GM21381 (cell line): ENCODE results near the gene LPAR1.
"Not testable (repeated sequence)": the region's sequence is repeated elsewhere in the genome, so short reads cannot be mapped to it uniquely, and the experiment has no call there.

Source experiments
- ATAC-seq: cut with Tn5 transposase; IDR thresholded peaks from one replicate; pipeline ENCODE4 v1.9.1; 2021; ENCODE audit warnings: mild to moderate bottlenecking, moderate library complexity; ENCODE audit not compliant: unreplicated experiment

Gene LPAR1

GRCh38 chr9:110830495-110830894 lies 207.8 kb downstream of the LPAR1 start:
- no peak for ATAC-seq

GRCh38 chr9:110828264-110828663 lies 210.0 kb downstream of the LPAR1 start:
- no peak for ATAC-seq

- not testable (repeated sequence) for ATAC-seq
Observed at GRCh38 chr9:110826400-110826799, 211.9 kb downstream of the LPAR1 start.

- no peak for ATAC-seq
Observed at GRCh38 chr9:110825950-110826349, 212.3 kb downstream of the LPAR1 start.

- ATAC-seq: not testable (repeated sequence)
Observed at GRCh38 chr9:110825129-110825528, 213.1 kb downstream of the LPAR1 start.
